Measurements from ENCODE around the gene R3HDM1.
A peak's percentile ranks its signal among the peaks of the same experiment; 100 is the strongest.
"Not testable (repeated sequence)": the region's sequence is repeated elsewhere in the genome, so short reads cannot be mapped to it uniquely, and the experiment has no call there.

Gene R3HDM1

DNA sequence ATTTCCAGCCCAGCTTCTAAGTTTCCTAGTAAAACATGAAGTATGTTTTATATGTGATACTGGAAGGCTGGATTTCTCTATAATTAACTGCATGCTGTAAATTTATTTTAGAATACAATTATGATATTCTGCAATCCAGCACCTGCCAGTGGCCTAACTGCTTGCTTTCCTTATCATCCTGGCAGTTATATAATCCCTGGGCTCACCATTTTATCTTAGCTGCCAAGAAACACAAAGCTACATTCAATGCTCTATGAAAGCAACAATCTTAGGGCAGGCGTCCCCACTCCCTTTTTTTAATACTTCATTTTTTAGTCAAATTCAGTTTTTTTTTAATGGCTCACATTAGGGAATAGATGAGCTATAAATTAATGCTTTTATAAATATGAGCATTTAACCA is 172.0 kb downstream of the R3HDM1 start:
- H2AFZ ChIP-seq (ENCODE audit: insufficient read depth, low read length, poor library complexity): no peak overlapping the region
- H2BK5ac ChIP-seq (ENCODE audit: low read depth, low read length, poor library complexity): no peak overlapping the region
- no peak overlapping the region for H4K12ac ChIP-seq (ENCODE audit: low read depth, low read length)

DNA sequence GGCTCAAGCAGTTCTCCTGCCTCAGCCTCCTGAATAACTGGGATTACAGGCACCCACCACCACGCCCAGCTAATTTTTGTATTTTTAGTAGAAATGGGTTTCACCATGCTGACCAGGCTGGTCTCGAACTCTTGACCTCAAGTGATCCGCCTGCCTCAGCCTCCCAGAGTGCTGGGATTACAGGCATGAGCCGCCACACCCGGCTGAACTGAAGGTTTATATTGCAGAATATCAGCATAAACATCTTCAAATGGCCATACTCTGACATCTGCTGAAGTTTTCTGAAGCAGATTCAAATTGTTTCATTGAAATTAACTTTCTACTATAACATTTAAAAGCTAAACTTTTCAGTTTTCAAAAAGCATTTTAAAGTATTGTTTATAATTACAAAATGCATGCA is 172.8 kb downstream of the R3HDM1 start:
- not testable (repeated sequence) for H3K27ac ChIP-seq (ENCODE audit: low read depth, low read length); H3K4me2 ChIP-seq (ENCODE audit: low read length); H3K79me2 ChIP-seq (ENCODE audit: control insufficient read depth, insufficient read depth, low read length, poor library complexity); H3K4me3 ChIP-seq (ENCODE audit: low read depth, low read length); H3K9ac ChIP-seq (ENCODE audit: low read length); H4K91ac ChIP-seq (ENCODE audit: low read depth, low read length); H4K12ac ChIP-seq (ENCODE audit: low read depth, low read length); H3K79me1 ChIP-seq (ENCODE audit: low read length); H3K4me1 ChIP-seq (ENCODE audit: control insufficient read depth in 1 of 2, insufficient read depth in 2 of 2, low read length in 2 of 2); H3K4ac ChIP-seq (ENCODE audit: low read depth, low read length); H3K23ac ChIP-seq (ENCODE audit: low read length); H4K8ac ChIP-seq (ENCODE audit: low read depth, low read length); H2AFZ ChIP-seq (ENCODE audit: insufficient read depth, low read length, poor library complexity); H3K36me3 ChIP-seq (ENCODE audit: control insufficient read depth in 1 of 2, insufficient read depth in 2 of 2, low read length in 2 of 2); H3K27me3 ChIP-seq (ENCODE audit: insufficient read depth, low read length); H3K9me3 ChIP-seq (ENCODE audit: insufficient read depth, low read depth, low read length); H2BK120ac ChIP-seq (ENCODE audit: insufficient read depth, low read length, poor library complexity); H3K18ac ChIP-seq (ENCODE audit: low read length); H2BK12ac ChIP-seq (ENCODE audit: low read length); H3K14ac ChIP-seq (ENCODE audit: low read length); DNase-seq; H2BK5ac ChIP-seq (ENCODE audit: low read depth, low read length, poor library complexity); H2AK5ac ChIP-seq (ENCODE audit: low read length)
- WGBS (ENCODE audit: extremely low coverage, insufficient coverage, insufficient read length): no CpG with 5 or more reads among the region's 5 CpGs

More for the DNA sequence above, 172.0 kb downstream of the R3HDM1 start:
- H3K4me2 ChIP-seq (ENCODE audit: low read length): no peak overlapping the region
- no peaks in the 10 kb centered on the region for H3K4me1 ChIP-seq (ENCODE audit: control insufficient read depth in 1 of 2, insufficient read depth in 2 of 2, low read length in 2 of 2)
- no peak overlapping the region for H2BK120ac ChIP-seq (ENCODE audit: insufficient read depth, low read length, poor library complexity)
- H3K14ac ChIP-seq (ENCODE audit: low read length): no peak overlapping the region
- H3K9me3 ChIP-seq (ENCODE audit: insufficient read depth, low read depth, low read length): no peaks in the 10 kb centered on the region
- no peak overlapping the region for H3K27ac ChIP-seq (ENCODE audit: low read depth, low read length)
- no peaks in the 10 kb centered on the region for H3K79me2 ChIP-seq (ENCODE audit: control insufficient read depth, insufficient read depth, low read length, poor library complexity)
- H3K23ac ChIP-seq (ENCODE audit: low read length): no peak overlapping the region
- no peak overlapping the region for H3K4ac ChIP-seq (ENCODE audit: low read depth, low read length)
- no peaks in the 10 kb centered on the region for H3K79me1 ChIP-seq (ENCODE audit: low read length)
- no peak overlapping the region for H4K8ac ChIP-seq (ENCODE audit: low read depth, low read length)
- H3K36me3 ChIP-seq (ENCODE audit: control insufficient read depth in 1 of 2, insufficient read depth in 2 of 2, low read length in 2 of 2): peaks cover 0 to 3% of the 10 kb centered on the region in 2 experiments
- no peak overlapping the region for H2AK5ac ChIP-seq (ENCODE audit: low read length)
- no peak overlapping the region for H4K91ac ChIP-seq (ENCODE audit: low read depth, low read length)
- no peak overlapping the region for H2BK12ac ChIP-seq (ENCODE audit: low read length)
- WGBS (ENCODE audit: extremely low coverage, insufficient coverage, insufficient read length): no CpG with 5 or more reads among the region's 1 CpG
- H3K4me3 ChIP-seq (ENCODE audit: low read depth, low read length): no peak overlapping the region
- DNase-seq: no peak
- H3K18ac ChIP-seq (ENCODE audit: low read length): no peak overlapping the region
- H3K9ac ChIP-seq (ENCODE audit: low read length): no peak overlapping the region
- no peaks in the 10 kb centered on the region for H3K27me3 ChIP-seq (ENCODE audit: insufficient read depth, low read length)

DNA sequence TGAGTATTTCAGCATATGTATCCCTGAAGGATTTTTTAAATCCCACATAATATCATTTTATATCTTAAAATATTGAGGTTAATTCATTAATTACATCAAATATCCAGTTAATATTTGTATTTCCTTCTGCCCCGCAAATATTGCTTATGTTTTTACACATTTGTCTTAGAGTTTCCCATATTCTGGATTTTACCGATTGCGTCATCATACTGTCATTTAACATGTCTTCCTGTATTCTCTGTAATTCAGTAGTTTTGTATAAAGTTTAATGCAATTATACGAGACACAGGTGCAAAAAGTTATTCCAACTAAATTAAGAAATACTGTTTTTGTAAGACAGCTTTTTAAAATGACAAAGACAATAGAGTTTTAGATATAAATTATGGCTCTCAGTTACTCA is 176.9 kb downstream of the R3HDM1 start:
- Histone ChIP-seq H3K14ac (ENCODE audit: low read length) (no peak overlapping the region), H3K27ac (ENCODE audit: low read depth, low read length) (no peak overlapping the region), H3K79me1 (ENCODE audit: low read length) (no peaks in the 10 kb centered on the region), H3K79me2 (ENCODE audit: control insufficient read depth, insufficient read depth, low read length, poor library complexity) (no peaks in the 10 kb centered on the region), H2AK5ac (ENCODE audit: low read length) (no peak overlapping the region), H2BK12ac (ENCODE audit: low read length) (no peak overlapping the region), H3K23ac (ENCODE audit: low read length) (no peak overlapping the region), H2BK120ac (ENCODE audit: insufficient read depth, low read length, poor library complexity) (no peak overlapping the region), H3K9ac (ENCODE audit: low read length) (no peak overlapping the region), H3K4me3 (ENCODE audit: low read depth, low read length) (no peak overlapping the region), H3K36me3 (ENCODE audit: control insufficient read depth in 1 of 2, insufficient read depth in 2 of 2, low read length in 2 of 2) (peaks cover 0 to 5% of the 10 kb centered on the region in 2 experiments), H3K27me3 (ENCODE audit: insufficient read depth, low read length) (no peaks in the 10 kb centered on the region), H3K18ac (ENCODE audit: low read length) (no peak overlapping the region), H3K4ac (ENCODE audit: low read depth, low read length) (no peak overlapping the region), H2BK5ac (ENCODE audit: low read depth, low read length, poor library complexity) (no peak overlapping the region), H3K4me1 (ENCODE audit: control insufficient read depth in 1 of 2, insufficient read depth in 2 of 2, low read length in 2 of 2) (no peaks in the 10 kb centered on the region), H4K12ac (ENCODE audit: low read depth, low read length) (no peak overlapping the region), H2AFZ (ENCODE audit: insufficient read depth, low read length, poor library complexity) (no peak overlapping the region), H3K9me3 (ENCODE audit: insufficient read depth, low read depth, low read length) (no peaks in the 10 kb centered on the region), H4K8ac (ENCODE audit: low read depth, low read length) (no peak overlapping the region), H4K91ac (ENCODE audit: low read depth, low read length) (no peak overlapping the region), H3K4me2 (ENCODE audit: low read length) (no peak overlapping the region)
- DNase-seq: no peak
- no CpG with 5 or more reads among the region's 4 CpGs for WGBS (ENCODE audit: extremely low coverage, insufficient coverage, insufficient read length)

DNA sequence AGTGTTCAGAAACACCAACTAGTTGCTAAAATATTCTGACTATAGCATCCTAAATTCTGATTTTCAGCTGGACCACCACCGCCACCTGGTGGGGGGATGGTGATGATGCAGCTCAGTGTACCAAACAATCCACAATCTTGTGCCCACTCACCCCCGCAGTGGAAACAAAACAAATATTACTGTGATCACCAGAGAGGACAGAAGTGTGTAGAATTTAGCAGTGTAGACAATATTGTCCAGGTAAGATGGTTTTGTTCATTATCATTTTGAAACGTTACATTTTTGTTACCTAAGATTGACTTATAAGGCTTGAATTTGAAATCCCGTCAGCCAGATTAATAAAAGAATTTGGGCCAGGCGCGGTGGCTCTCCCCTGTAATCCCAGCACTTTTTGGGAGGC is 178.7 kb downstream of the R3HDM1 start:
- no peak overlapping the region for H3K4me2 ChIP-seq (ENCODE audit: low read length)
- no peak overlapping the region for H3K14ac ChIP-seq (ENCODE audit: low read length)
- WGBS (ENCODE audit: extremely low coverage, insufficient coverage, insufficient read length): no CpG with 5 or more reads among the region's 6 CpGs
- no peak overlapping the region for H4K12ac ChIP-seq (ENCODE audit: low read depth, low read length)
- no peak overlapping the region for H3K4me3 ChIP-seq (ENCODE audit: low read depth, low read length)
- H2BK12ac ChIP-seq (ENCODE audit: low read length): no peak overlapping the region
- no peak overlapping the region for H4K91ac ChIP-seq (ENCODE audit: low read depth, low read length)
- H3K18ac ChIP-seq (ENCODE audit: low read length): no peak overlapping the region
- H3K27ac ChIP-seq (ENCODE audit: low read depth, low read length): no peak overlapping the region
- no peak overlapping the region for H3K4ac ChIP-seq (ENCODE audit: low read depth, low read length)
- no peaks in the 10 kb centered on the region for H3K9me3 ChIP-seq (ENCODE audit: insufficient read depth, low read depth, low read length)
- H3K36me3 ChIP-seq (ENCODE audit: control insufficient read depth in 1 of 2, insufficient read depth in 2 of 2, low read length in 2 of 2): peaks cover 0 to 5% of the 10 kb centered on the region in 2 experiments
- H3K27me3 ChIP-seq (ENCODE audit: insufficient read depth, low read length): no peaks in the 10 kb centered on the region
- H3K9ac ChIP-seq (ENCODE audit: low read length): no peak overlapping the region
- no peaks in the 10 kb centered on the region for H3K79me1 ChIP-seq (ENCODE audit: low read length)
- DNase-seq: peak; percentile 37 to 79
- H2AK5ac ChIP-seq (ENCODE audit: low read length): no peak overlapping the region
- H4K8ac ChIP-seq (ENCODE audit: low read depth, low read length): no peak overlapping the region
- H2BK120ac ChIP-seq (ENCODE audit: insufficient read depth, low read length, poor library complexity): no peak overlapping the region
- H2AFZ ChIP-seq (ENCODE audit: insufficient read depth, low read length, poor library complexity): no peak overlapping the region
- no peak overlapping the region for H3K23ac ChIP-seq (ENCODE audit: low read length)
- no peak overlapping the region for H2BK5ac ChIP-seq (ENCODE audit: low read depth, low read length, poor library complexity)
- no peaks in the 10 kb centered on the region for H3K79me2 ChIP-seq (ENCODE audit: control insufficient read depth, insufficient read depth, low read length, poor library complexity)
- no peaks in the 10 kb centered on the region for H3K4me1 ChIP-seq (ENCODE audit: control insufficient read depth in 1 of 2, insufficient read depth in 2 of 2, low read length in 2 of 2)

Data from trophoblast cell (in vitro differentiated cells and primary cell).